GM10266 (cell line): ENCODE results near the gene C6orf136.

Experiments
- DNase-seq: peaks from one replicate; pipeline ENCODE4 v3.0.0; 2012; ENCODE audit errors: extremely low spot score
- CTCF ChIP-seq: IDR thresholded peaks from 2 replicates; pipeline ENCODE4 v1.5.1; 2012; ENCODE audit warnings: mild to moderate bottlenecking, low read depth; ENCODE audit not compliant: control insufficient read depth, insufficient read depth; ENCODE audit errors: missing control alignments

The C6orf136 gene

GRCh38 chr6:30613251-30614043 lies 33.5 kb upstream of the C6orf136 start:
- no peak for DNase-seq

GRCh38 chr6:30614044-30614842 lies 32.7 kb upstream of the C6orf136 start:
- no peak for DNase-seq
- TF ChIP-seq CTCF: no peak

More at GRCh38 chr6:30613251-30614043, 33.5 kb upstream of the C6orf136 start:
- no peak for TF ChIP-seq CTCF

- peak; percentile 82 for DNase-seq
- TF ChIP-seq CTCF: no peak
Observed at GRCh38 chr6:30614843-30615218, 32.1 kb upstream of the C6orf136 start.

GRCh38 chr6:30615219-30615957 lies 31.5 kb upstream of the C6orf136 start:
- no peak for DNase-seq
- TF ChIP-seq CTCF: no peak

GRCh38 chr6:30615958-30616810 lies 30.7 kb upstream of the C6orf136 start:
- TF ChIP-seq CTCF: no peak
- no peak for DNase-seq

GRCh38 chr6:30616811-30617564 lies 29.9 kb upstream of the C6orf136 start, which contains the start of gene PPP1R10:
Gene PPP1R10 (minus strand): TSS chr6:30617243. CDS start chr6:30609944, 7,299 bp downstream.
- peak; percentile 92 for DNase-seq
- no peak for TF ChIP-seq CTCF
